NCI-H2029 (cell line): Measurements from ENCODE around the gene TNFAIP3.
"Not testable (repeated sequence)": the region's sequence is repeated elsewhere in the genome, so short reads cannot be mapped to it uniquely, and the experiment has no call there.

ENCODE experiments used
- DNase-seq: peaks from one replicate; lab custom pipeline; 2025; lab: John Stamatoyannopoulos, UW

TNFAIP3 gene

DNA sequence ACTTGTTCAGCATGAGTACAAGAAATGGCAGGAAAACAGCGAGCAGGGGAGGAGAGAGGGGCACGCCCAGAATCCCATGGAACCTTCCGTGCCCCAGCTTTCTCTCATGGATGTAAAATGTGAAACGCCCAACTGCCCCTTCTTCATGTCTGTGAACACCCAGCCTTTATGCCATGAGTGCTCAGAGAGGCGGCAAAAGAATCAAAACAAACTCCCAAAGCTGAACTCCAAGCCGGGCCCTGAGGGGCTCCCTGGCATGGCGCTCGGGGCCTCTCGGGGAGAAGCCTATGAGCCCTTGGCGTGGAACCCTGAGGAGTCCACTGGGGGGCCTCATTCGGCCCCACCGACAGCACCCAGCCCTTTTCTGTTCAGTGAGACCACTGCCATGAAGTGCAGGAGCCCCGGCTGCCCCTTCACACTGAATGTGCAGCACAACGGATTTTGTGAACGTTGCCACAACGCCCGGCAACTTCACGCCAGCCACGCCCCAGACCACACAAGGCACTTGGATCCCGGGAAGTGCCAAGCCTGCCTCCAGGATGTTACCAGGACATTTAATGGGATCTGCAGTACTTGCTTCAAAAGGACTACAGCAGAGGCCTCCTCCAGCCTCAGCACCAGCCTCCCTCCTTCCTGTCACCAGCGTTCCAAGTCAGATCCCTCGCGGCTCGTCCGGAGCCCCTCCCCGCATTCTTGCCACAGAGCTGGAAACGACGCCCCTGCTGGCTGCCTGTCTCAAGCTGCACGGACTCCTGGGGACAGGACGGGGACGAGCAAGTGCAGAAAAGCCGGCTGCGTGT, 11.6 kb downstream of the TNFAIP3 start:
- no peak for DNase-seq

DNA sequence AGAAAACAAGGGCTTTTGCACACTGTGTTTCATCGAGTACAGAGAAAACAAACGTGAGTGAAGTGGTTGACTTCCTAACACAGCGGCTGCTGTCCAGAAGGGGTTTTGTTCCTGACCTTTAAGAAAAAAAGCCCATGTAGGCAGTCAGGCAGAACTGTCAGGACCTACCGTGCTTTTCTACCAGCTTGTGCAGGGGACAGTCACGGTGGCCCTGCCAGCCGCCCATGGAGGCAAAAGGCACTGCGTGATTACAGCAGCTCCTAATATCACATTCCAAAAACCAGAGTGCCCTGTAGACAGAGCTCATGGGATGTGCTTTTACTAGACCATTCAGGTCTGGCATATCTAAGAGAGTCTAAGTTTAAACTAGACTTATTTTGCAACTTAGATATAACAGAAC, 12.2 kb downstream of the TNFAIP3 start:
- no peak for DNase-seq

DNA sequence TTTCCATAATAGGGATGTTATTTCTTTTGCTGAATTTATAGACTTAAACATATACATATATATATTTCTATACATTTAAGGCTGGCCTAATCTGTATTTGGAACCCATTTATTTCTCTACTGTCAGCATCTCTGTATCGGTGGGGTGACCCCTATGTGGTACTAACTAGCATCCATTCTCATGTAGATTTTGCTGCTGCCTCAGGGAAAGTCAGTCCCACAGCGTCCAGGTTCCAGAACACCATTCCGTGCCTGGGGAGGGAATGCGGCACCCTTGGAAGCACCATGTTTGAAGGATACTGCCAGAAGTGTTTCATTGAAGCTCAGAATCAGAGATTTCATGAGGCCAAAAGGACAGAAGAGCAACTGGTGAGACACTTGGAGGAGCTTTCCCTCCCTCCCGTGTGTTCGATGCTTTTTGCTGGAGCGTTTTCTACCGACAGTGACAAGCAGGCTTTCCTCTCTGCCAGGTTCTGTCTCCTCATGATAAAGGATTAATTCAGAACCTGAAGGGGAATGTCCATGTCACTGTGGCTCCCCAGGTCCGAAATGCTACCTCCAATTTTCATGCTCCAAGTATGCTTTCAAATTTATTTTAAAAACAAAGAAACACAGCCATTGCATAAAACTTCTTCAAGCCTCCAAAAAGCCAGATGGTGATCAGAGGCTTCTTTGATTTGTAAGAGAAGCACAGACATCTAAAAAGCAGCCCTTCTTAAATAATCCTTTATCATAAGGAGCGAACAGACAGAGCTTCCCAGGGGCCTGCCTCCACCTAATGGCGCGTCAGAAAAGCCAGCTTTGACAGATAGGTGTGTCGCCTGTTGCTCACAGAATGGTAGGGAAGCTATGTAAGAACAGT, 13.1 kb downstream of the TNFAIP3 start:
- DNase-seq: no peak

DNA sequence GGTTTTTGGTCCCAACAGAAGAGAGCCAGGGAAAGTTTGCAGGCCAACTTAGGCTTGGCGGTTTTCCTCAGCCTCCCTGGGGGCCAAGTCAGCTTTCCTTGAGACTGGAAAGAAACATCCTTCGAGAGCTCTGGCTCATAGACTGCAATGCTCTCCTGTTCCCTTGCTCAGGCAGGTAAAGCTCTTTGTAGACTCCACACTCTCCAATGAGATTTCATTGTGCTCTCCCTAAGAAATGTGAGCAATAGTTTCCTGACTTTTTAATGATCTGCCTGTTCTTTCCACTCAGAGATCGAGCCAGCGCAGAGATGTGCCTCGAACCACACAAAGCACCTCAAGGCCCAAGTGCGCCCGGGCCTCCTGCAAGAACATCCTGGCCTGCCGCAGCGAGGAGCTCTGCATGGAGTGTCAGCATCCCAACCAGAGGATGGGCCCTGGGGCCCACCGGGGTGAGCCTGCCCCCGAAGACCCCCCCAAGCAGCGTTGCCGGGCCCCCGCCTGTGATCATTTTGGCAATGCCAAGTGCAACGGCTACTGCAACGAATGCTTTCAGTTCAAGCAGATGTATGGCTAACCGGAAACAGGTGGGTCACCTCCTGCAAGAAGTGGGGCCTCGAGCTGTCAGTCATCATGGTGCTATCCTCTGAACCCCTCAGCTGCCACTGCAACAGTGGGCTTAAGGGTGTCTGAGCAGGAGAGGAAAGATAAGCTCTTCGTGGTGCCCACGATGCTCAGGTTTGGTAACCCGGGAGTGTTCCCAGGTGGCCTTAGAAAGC, 13.9 kb downstream of the TNFAIP3 start:
- no peak for DNase-seq

DNA sequence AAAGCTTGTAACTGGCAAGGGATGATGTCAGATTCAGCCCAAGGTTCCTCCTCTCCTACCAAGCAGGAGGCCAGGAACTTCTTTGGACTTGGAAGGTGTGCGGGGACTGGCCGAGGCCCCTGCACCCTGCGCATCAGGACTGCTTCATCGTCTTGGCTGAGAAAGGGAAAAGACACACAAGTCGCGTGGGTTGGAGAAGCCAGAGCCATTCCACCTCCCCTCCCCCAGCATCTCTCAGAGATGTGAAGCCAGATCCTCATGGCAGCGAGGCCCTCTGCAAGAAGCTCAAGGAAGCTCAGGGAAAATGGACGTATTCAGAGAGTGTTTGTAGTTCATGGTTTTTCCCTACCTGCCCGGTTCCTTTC, 14.4 kb downstream of the TNFAIP3 start:
- no peak for DNase-seq

DNA sequence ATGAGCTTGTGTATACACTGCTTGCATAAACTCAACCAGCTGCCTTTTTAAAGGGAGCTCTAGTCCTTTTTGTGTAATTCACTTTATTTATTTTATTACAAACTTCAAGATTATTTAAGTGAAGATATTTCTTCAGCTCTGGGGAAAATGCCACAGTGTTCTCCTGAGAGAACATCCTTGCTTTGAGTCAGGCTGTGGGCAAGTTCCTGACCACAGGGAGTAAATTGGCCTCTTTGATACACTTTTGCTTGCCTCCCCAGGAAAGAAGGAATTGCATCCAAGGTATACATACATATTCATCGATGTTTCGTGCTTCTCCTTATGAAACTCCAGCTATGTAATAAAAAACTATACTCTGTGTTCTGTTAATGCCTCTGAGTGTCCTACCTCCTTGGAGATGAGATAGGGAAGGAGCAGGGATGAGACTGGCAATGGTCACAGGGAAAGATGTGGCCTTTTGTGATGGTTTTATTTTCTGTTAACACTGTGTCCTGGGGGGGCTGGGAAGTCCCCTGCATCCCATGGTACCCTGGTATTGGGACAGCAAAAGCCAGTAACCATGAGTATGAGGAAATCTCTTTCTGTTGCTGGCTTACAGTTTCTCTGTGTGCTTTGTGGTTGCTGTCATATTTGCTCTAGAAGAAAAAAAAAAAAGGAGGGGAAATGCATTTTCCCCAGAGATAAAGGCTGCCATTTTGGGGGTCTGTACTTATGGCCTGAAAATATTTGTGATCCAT, 15.3 kb downstream of the TNFAIP3 start:
- DNase-seq: no peak

DNA sequence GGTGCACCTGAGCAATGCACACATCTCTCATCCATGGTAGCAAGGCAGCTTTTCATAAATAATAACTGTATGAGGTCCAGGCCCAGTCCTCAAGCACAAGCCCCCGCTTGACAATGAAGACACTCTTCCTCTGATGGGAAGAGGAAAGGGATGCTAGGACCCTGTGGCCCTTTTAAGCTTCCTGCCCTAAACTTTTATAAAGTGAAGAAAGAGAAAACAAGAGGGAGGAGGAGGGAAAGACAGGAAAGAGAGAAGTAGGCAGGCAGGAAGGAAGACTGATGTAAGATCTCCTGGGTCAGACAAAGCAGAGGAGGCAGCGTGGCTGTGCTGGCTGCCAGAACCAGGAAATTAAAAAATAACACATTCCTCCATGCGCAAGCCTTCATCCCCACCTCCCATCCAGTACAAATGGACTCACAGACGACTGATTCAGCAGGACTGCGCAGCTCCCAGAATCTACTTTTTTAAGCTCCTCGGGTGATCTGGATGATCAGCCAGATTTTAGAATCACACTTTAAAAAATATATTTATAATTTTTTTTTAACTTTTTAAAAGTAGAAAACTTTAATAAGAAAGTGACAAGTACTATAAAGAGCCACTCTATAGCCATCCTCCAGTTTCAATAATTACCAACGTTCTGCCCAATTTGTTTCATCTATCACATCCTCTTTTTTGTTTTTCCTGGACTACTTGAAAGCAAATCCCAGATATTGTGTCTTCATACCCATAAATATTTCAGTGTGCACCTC, 16.5 kb downstream of the TNFAIP3 start:
- no peak for DNase-seq

DNA sequence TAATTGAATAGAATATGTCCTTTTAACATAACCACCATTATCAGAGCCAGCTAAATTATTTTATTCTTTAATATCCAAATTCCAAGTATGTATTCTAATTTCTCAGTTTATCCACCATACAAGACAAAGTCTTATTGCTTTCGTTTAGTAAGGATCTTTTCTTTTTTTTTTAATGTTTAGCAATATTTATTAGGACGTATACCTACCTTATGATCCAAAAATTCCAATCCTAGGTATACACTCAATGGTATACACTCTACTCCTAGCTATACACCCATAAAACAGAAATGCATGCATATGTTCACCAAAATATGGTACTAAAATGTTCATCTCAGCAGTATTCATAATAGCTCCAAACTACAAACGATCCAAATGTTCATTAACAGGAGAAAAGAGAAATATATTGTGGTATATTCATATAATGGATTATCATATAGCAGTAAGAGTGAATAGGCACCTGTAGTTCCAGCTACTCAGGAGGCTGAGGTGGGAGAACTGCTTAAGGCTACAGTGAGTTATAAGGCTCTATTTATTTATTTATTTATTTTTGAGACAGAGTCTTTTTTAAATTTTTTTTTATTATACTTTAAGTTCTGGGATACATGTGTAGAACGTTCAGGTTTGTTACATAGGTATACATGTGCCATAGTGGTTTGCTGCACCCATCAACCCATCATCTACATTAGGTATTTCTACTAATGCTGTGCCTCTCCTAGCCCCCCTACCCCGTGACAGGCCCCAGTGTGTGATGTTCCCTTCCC, 17.3 kb downstream of the TNFAIP3 start:
- no peak for DNase-seq

DNA sequence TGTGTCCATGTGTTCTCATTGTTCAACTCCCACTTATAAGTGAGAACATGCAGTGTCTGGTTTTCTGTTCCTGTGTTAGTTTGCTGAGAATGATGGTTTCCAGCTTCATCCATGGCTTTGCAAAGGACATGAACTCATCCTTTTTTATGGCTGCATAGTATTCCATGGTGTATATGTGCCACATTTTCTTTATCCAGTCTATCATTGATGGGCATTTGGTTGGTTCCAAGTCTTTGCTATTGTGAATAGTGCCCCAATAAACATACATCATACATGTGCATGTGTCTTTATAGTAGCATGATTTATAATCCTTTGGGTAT, 17.8 kb downstream of the TNFAIP3 start:
- not testable (repeated sequence) for DNase-seq

DNA sequence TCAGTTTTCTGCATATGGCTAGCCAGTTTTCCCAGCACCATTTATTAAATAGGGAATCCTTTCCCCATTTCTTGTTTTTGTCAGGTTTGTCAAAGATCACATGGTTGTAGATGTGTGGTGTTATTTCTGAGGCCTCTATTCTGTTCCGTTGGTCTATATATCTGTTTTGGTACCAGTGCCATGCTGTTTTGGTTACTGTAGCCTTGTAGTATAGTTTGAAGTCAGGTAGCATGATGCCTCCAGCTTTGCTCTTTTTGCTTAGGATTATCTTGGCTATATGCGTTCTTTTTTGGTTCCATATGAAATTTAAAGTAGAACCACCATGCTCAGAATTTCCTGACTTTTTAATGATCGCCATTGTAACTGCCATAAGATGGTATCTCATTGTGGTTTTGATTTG, 19.2 kb downstream of the TNFAIP3 start:
- DNase-seq: not testable (repeated sequence)

DNA sequence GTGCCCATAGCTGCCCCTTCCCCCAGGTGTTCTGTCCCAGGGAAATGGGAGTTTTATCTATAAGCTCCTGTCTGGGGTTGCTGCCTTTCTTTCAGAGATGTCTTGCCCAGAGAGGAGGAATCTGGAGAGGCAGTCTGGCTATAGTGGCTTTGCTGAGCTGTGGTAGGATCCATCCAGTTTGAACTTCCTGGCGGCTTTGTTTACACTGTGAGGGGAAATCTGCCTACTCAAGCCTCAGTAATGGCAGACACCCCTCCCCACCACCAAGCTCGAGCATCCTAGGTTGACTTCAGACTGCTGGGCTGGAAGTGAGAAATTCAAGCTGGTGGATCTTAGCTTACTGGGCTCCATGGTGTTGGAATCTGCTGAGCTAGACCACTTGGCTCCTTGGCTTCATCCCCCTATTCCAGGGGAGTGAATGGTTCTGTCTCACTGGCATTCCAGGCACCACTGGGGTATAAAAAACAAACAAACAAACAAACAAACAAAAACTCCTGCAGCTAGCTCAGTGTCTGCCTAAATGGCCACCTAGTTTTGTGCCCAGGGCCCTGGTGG, 24.0 kb downstream of the TNFAIP3 start:
- no peak for DNase-seq

DNA sequence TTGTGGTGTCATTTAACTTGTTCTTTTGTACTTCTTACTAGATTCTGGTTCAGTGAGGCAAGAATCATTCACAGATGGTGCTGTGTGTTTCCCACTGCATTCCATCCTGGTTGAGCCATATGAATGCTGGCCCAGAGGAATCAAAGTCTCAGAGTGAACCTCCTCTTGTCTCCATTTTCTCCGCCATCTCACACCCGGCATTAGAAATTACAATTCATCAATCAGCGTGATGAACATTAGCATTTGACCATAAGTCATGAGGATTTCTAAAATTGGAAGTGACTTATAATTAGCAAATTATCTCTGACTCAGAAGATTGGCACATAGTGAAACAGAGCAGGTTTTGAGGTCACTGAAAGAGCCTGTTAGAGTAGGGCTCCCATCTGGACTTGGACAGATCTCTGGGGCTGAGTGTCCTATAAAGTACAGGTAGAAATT, 25.2 kb downstream of the TNFAIP3 start:
- no peak for DNase-seq

DNA sequence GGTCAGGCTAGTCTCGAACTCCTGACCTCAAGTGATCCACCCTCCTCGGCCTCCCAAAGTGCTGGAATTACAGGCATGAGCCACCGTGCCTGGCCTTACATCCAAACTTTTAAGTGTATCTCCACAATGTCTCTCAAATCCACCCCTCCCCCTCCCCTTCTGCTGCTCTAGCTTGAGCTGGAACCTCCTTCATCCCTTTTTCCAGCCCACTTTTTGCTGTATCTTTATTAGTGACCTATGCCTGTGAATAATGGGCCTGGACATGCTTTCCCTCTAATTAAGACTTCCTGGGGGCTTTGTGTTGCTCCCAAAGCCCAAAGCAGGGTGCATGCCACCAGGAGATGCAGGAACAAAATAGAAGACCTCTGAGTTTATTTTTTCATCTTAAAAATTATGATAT, 26.1 kb downstream of the TNFAIP3 start:
- DNase-seq: no peak

DNA sequence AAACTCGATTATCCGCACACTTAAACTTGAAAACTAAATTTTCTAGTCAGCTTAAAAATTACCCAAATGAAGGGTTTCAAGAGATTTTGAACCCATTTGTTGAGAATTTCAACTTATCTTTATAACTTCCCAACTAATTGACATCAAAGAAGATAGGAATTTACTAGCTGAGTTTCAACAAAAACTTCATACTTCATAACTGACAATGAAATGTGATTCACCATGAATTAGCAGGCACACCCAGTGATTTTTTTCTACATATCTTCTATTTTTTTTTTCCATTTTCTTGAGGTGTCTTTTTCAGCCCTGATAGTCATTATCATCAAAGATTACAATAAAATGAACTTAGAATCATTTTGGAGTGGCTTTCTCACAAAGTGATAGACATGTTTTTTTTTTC, 26.7 kb downstream of the TNFAIP3 start:
- DNase-seq: no peak

DNA sequence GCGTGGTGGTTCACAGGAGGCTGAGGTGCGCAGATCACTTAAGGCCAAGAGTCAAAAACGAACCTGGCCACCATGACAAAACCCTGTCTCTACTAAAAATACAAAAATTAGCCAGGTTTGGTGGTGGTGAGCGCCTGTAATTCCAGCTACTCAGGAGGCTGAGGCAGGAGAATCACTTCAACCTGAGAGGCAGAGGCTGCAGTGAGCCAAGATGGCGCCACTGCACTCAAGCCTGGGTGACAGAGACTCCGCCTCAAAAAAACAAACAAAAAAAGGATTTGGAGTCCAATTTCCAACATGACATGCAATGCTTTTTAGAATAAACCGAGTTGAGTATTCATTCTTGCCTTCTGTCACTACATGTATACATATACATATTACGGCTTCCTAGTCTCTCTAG, 27.3 kb downstream of the TNFAIP3 start:
- not testable (repeated sequence) for DNase-seq

DNA sequence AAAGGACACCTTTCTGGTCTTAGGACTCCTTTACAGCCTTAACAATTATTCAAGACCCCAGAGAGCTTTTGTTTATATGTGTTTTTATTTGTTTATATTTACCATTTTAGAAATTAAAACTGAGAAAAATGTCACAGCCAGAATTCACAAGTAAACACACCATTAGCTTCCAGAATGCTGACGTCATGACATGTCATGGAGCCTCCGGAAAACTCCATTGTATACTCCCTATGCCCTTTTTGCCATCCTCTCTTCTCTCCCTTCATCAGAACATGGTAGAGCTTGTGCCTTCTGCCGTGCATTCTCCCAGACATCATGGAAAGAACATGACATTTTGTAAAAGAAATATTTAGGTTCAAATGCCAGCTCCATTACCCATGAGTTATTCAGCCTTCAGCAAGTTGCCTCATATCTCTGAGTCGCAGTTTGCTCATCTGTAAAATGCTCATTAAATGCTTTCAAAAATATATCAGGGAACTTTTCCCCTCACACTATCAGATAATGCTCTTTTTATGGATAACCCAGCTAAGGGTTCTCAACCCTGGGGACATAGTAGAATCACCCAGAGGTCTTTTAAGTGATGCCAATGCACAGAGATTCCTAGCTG, 27.8 kb downstream of the TNFAIP3 start:
- no peak for DNase-seq

DNA sequence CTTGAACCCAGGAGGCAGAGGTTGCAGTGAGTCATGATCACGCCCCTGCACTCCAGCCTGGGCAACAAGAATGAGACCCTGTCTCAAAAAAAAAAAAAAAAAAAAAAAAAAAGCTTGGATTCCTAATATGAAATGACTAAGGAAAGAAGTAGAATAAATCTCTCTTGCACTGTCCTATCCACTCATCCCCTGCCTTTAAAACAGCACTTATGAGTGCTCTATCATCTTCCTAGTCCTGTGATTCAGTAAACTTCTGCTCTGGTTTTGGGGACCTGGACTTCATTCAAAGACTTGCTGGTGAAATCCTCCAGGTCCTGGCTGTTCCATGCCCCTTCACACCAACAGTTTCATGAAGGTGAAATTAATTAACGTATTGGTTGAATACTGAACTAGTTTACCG, 29.6 kb downstream of the TNFAIP3 start:
- DNase-seq: no peak

DNA sequence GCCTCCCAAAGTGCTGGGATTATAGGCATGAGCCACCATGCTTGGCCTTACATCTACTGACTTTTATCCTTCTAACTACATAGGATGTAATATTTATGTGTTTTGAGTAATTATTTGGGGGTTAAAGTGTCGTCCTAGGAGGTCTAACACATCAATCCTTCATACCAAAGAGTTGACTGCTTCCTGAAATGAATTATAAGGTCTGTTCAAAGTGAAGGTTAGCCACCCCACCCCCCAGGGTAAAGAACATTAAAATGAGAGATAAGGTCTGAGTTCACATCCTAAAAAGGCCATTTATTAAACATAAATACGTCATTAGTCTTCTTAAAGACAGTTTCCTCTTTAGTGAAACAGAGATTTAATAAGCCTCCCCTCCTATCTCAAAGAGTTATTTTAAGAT, 33.8 kb downstream of the TNFAIP3 start:
- no peak for DNase-seq

DNA sequence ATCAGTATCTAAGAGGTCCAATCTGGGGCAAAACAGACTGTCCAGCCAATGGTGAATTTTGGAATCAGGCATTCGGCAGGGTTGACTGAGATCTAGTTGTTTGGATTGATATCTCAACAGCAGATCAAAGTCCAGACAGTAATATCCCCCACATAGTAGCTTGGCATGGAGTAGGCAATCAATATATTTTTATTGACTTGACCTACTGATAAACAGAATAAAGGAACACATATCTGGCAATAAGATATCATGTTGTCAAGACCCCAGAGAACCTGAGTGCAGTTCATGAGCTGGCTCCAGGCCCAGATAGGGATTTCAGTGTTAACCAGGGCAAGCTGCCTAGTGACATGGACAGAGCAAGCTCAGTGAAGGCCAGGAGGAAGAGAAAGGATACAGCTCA, 34.4 kb downstream of the TNFAIP3 start:
- DNase-seq: no peak

DNA sequence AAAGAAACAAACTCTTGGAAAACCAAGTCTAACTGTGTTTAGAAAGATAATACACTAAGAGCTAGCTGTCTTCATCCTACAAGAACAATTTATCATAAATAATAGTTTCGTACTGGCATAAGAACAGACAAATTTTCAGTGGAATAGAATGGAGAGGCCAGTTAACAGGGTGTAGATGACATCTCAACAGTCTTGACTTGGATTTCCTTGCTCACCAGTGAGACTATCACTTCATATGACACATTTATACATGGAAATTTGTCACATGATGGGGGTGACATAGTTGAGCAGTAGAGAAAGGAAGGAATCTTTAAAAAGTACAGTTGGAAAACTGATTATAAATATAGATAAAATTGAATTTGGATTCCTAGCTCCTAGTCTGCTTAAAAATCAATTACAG, 35.6 kb downstream of the TNFAIP3 start:
- no peak for DNase-seq
